ENCODE results near the gene PCK2. TPM values are rescaled to one million over a fixed set of nuclear protein-coding genes. Genes with fewer than 3 reads are reported as not detected.

The PCK2 gene
- polyA plus RNA-seq, 1 donor from 2014 or later: 1.2 TPM

DNA sequence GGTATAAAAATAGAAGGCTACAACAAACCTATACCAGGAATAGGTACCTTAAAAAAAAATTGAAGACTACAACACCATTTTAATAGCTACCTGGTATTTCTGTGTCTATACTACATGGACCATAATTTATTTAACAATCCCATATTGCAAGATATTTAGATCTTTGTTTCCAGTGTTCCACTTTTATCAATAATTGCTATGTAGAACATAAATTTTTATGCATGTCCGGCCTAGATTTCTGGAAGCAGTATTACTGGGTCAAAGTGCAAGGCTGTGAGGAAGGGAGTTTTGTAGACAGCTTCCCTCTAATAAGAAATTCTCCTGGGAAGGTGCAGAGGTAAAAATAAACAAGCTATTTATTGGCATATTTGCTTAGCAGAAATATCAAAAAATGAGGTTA, 16.4 kb downstream of the PCK2 start:
- H3K4me2 ChIP-seq (ENCODE audit: low read length): no peak overlapping the region
- TF ChIP-seq, protein P1, sequence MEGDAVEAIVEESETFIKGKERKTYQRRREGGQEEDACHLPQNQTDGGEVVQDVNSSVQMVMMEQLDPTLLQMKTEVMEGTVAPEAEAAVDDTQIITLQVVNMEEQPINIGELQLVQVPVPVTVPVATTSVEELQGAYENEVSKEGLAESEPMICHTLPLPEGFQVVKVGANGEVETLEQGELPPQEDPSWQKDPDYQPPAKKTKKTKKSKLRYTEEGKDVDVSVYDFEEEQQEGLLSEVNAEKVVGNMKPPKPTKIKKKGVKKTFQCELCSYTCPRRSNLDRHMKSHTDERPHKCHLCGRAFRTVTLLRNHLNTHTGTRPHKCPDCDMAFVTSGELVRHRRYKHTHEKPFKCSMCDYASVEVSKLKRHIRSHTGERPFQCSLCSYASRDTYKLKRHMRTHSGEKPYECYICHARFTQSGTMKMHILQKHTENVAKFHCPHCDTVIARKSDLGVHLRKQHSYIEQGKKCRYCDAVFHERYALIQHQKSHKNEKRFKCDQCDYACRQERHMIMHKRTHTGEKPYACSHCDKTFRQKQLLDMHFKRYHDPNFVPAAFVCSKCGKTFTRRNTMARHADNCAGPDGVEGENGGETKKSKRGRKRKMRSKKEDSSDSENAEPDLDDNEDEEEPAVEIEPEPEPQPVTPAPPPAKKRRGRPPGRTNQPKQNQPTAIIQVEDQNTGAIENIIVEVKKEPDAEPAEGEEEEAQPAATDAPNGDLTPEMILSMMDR (IDR thresholded peaks at IDR 0.05; ENCODE audit: poor library complexity, severe bottlenecking): no peak
- TF ChIP-seq, protein P2, sequence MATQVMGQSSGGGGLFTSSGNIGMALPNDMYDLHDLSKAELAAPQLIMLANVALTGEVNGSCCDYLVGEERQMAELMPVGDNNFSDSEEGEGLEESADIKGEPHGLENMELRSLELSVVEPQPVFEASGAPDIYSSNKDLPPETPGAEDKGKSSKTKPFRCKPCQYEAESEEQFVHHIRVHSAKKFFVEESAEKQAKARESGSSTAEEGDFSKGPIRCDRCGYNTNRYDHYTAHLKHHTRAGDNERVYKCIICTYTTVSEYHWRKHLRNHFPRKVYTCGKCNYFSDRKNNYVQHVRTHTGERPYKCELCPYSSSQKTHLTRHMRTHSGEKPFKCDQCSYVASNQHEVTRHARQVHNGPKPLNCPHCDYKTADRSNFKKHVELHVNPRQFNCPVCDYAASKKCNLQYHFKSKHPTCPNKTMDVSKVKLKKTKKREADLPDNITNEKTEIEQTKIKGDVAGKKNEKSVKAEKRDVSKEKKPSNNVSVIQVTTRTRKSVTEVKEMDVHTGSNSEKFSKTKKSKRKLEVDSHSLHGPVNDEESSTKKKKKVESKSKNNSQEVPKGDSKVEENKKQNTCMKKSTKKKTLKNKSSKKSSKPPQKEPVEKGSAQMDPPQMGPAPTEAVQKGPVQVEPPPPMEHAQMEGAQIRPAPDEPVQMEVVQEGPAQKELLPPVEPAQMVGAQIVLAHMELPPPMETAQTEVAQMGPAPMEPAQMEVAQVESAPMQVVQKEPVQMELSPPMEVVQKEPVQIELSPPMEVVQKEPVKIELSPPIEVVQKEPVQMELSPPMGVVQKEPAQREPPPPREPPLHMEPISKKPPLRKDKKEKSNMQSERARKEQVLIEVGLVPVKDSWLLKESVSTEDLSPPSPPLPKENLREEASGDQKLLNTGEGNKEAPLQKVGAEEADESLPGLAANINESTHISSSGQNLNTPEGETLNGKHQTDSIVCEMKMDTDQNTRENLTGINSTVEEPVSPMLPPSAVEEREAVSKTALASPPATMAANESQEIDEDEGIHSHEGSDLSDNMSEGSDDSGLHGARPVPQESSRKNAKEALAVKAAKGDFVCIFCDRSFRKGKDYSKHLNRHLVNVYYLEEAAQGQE (IDR thresholded peaks at IDR 0.05; ENCODE audit: borderline replicate concordance): no peak
- TF ChIP-seq SMC3 (conservative IDR thresholded peaks at IDR 0.05; ENCODE audit: poor library complexity) (no peak), EZH2 (IDR thresholded peaks at IDR 0.05; ENCODE audit: borderline replicate concordance, insufficient read depth, low read length, poor library complexity, severe bottlenecking) (no peak), RAD21 (conservative IDR thresholded peaks at IDR 0.05) (no peak), TAF1 (IDR thresholded peaks at IDR 0.05; ENCODE audit: low read depth) (no peak), EP300 (conservative IDR thresholded peaks at IDR 0.05; ENCODE audit: poor library complexity, severe bottlenecking) (no peak), POLR2AphosphoS5 (IDR thresholded peaks at IDR 0.05) (no peak)

GRCh38 chr14:24113379-24113800, 19.3 kb downstream of the PCK2 start:
- Histone ChIP-seq H3K79me2 (replicated peaks; ENCODE audit: insufficient read depth, low read length) (peaks cover 10% of the 10 kb centered on the region), H2AFZ (ENCODE audit: low read depth, low read length) (peak overlapping the region; percentile 99)

More for the DNA sequence above, 16.4 kb downstream of the PCK2 start:
- Histone ChIP-seq H3K79me2 (replicated peaks; ENCODE audit: insufficient read depth, low read length) (peaks cover under 1% of the 10 kb centered on the region), H4K20me1 (ENCODE audit: insufficient read depth) (no peaks in the 10 kb centered on the region), H3F3A (ENCODE audit: insufficient read depth, low read length, poor library complexity, severe bottlenecking) (no peaks in the 10 kb centered on the region), H3K4me3 (ENCODE audit: low read length) (no peak overlapping the region), H3K27ac (ENCODE audit: low read length) (no peak overlapping the region), H3K9ac (ENCODE audit: low read length) (no peak overlapping the region), H3K27me3 (ENCODE audit: insufficient read depth, low read depth, low read length) (no peaks in the 10 kb centered on the region), H3K36me3 (ENCODE audit: insufficient read depth, low read length) (no peaks in the 10 kb centered on the region), H3K9me2 (ENCODE audit: insufficient read depth, low read length) (no peaks in the 10 kb centered on the region), H2AFZ (ENCODE audit: low read depth, low read length) (no peak overlapping the region), H3K9me3 (ENCODE audit: low read length) (no peaks in the 10 kb centered on the region)

More at GRCh38 chr14:24113379-24113800, 19.3 kb downstream of the PCK2 start:
- no peaks in the 10 kb centered on the region for H3K27me3 ChIP-seq (ENCODE audit: insufficient read depth, low read depth, low read length)
- peak overlapping the region; percentile 89 for H3K4me3 ChIP-seq (ENCODE audit: low read length)
- peak overlapping the region; percentile 98 for H3K9ac ChIP-seq (ENCODE audit: low read length)
- no peaks in the 10 kb centered on the region for H4K20me1 ChIP-seq (ENCODE audit: insufficient read depth)
- no peaks in the 10 kb centered on the region for H3K9me2 ChIP-seq (ENCODE audit: insufficient read depth, low read length)
- peak overlapping the region; percentile 84 for H3K4me2 ChIP-seq (ENCODE audit: low read length)
- no peaks in the 10 kb centered on the region for H3K36me3 ChIP-seq (ENCODE audit: insufficient read depth, low read length)
- TF ChIP-seq EP300 (conservative IDR thresholded peaks at IDR 0.05; ENCODE audit: poor library complexity, severe bottlenecking) (no peak), EZH2 (IDR thresholded peaks at IDR 0.05; ENCODE audit: borderline replicate concordance, insufficient read depth, low read length, poor library complexity, severe bottlenecking) (no peak), POLR2AphosphoS5 (IDR thresholded peaks at IDR 0.05) (no peak), SMC3 (conservative IDR thresholded peaks at IDR 0.05; ENCODE audit: poor library complexity) (no peak)
- H3K27ac ChIP-seq (ENCODE audit: low read length): peak overlapping the region; percentile 100
- H3F3A ChIP-seq (ENCODE audit: insufficient read depth, low read length, poor library complexity, severe bottlenecking): no peaks in the 10 kb centered on the region
- no peaks in the 10 kb centered on the region for H3K9me3 ChIP-seq (ENCODE audit: low read length)

Data from neural cell (in vitro differentiated cells).